NB4 (cell line): ENCODE results near the gene OR51S1.

Source experiments
- MAX ChIP-seq: IDR thresholded peaks from 2 replicates; pipeline ENCODE4 v1.6.1; 2011; ENCODE audit warnings: low read depth, low read length
- MYC ChIP-seq: IDR thresholded peaks from 2 replicates; pipeline ENCODE4 v1.6.1; 2011; ENCODE audit warnings: low read depth, low read length
- POLR2A ChIP-seq: IDR thresholded peaks from 2 replicates; pipeline ENCODE4 v1.6.1; 2011; ENCODE audit warnings: mild to moderate bottlenecking; ENCODE audit not compliant: insufficient read length; ENCODE audit errors: extremely low read depth
- TF ChIP-seq, protein P1 (sequence below): IDR thresholded peaks from one replicate; pipeline ENCODE4 v1.5.1; 2012; ENCODE audit warnings: low read depth, low read length

- TF ChIP-seq MAX (no peak), POLR2A (no peak), MYC (no peak)
- TF ChIP-seq, protein P1, sequence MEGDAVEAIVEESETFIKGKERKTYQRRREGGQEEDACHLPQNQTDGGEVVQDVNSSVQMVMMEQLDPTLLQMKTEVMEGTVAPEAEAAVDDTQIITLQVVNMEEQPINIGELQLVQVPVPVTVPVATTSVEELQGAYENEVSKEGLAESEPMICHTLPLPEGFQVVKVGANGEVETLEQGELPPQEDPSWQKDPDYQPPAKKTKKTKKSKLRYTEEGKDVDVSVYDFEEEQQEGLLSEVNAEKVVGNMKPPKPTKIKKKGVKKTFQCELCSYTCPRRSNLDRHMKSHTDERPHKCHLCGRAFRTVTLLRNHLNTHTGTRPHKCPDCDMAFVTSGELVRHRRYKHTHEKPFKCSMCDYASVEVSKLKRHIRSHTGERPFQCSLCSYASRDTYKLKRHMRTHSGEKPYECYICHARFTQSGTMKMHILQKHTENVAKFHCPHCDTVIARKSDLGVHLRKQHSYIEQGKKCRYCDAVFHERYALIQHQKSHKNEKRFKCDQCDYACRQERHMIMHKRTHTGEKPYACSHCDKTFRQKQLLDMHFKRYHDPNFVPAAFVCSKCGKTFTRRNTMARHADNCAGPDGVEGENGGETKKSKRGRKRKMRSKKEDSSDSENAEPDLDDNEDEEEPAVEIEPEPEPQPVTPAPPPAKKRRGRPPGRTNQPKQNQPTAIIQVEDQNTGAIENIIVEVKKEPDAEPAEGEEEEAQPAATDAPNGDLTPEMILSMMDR = no peak
Measured at GRCh38 chr11:4839851-4840549, 9.0 kb downstream of the OR51S1 start.
